Measurements from ENCODE around the gene RASGRF2. TPM values are rescaled to one million over a fixed set of nuclear protein-coding genes. Genes with fewer than 3 reads are reported as not detected.

The RASGRF2 gene
- total and polyA plus RNA-seq, 7 experiments from 2014 or later, result 9.8 to 55.2 (median 30.9) TPM

DNA sequence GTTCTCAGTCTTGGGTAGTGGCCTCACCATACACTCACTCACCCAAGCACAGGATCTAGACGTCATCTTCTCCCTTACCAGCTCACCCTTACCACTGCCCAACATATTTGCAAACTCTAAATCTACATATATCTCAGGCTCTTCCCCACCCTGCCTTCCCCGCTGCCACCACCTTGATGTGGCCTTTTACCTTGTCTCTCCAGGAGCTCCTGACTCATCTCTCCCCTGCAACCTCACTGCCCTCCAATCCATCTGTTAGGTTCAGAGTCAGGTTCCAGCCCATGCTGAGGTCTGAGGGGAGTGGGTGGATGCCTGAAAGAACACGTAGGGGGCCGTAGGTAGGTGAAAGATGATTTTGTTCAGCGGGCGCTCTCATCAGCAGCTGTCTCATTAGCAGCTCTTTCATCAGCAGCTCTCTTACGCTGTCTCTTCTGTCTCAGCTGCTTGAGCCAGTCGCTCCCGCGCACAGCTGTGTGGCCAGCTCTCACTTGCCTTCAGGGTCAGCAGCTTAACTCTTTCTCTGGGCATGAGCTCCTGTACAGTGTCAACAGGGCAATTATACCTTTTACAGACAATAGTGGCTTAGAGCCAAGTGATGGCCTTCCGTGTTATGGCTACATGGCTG lies 249.8 kb downstream of the RASGRF2 start:
- Histone ChIP-seq H3K27me3 (ENCODE audit: control insufficient read depth in 2 of 2, insufficient read depth in 2 of 2, low read length in 2 of 2) (no peaks in the 10 kb centered on the region), H3K9me3 (ENCODE audit: control insufficient read depth in 2 of 3, low read length in 3 of 3) (no peaks in the 10 kb centered on the region), H3K36me3 (ENCODE audit: control insufficient read depth in 2 of 3, insufficient read depth in 3 of 3, low read length in 3 of 3) (peaks cover 0 to 85% (median 0%) of the 10 kb centered on the region in 3 experiments), H3K4me3 (ENCODE audit: low read length) (no peak overlapping the region), H3K27ac (ENCODE audit: low read depth, low read length) (no peak overlapping the region), H3K4me1 (ENCODE audit: control insufficient read depth in 2 of 2, insufficient read depth in 2 of 2, low read length in 2 of 2) (no peaks in the 10 kb centered on the region)
- Mint-ChIP-seq H3K4me1 (peaks cover 0 to 3% (median 0%) of the 10 kb centered on the region in 7 donors), H3K27me3 (no peaks in the 10 kb centered on the region), H3K27ac (no peak overlapping the region), H3K4me3 (no peak overlapping the region), H3K36me3 (peaks cover 0 to 84% (median 29%) of the 10 kb centered on the region in 5 donors), H3K9me3 (no peaks in the 10 kb centered on the region)
- CTCF ChIA-PET, result interaction anchor here (0.6 kb wide), 1 partner anchor 102 kb away, joined by 3 read pairs; no protein-coding TSS in a partner anchor
- ATAC-seq (no peak), DNase-seq (no peak)
- intact Hi-C loops (cut with micrococcal nuclease), result no loop called here
- POLR2A ChIA-PET, result interaction anchor here (0.6 kb wide), 1 partner anchor 397 kb away, joined by 3 read pairs; no protein-coding TSS in a partner anchor

DNA sequence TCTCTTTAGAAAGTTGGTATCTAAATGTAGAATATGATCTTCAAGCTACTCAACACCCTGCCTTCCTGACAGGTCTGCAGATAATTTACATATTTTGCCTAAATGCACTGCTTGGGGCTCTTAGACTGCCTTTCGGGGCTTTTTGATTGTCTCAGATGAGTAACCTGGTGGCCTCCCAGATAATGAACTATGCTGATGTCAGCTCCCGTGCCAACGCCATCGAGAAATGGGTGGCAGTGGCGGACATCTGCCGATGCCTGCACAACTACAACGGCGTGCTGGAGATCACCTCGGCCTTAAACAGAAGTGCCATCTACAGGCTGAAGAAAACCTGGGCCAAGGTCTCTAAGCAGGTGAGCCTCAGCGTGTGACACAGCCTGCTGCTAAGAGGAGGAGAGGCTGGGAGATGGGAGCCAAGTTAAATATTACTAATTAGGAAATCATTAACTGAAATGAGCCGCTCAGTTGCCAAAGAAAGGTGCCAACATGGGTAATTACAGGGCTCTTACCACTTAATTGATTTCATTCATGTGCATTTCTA lies 252.1 kb downstream of the RASGRF2 start:
- intact Hi-C loops (cut with micrococcal nuclease), result no loop called here
- no peak for DNase-seq
- ChIA-PET POLR2A (no interaction called here), CTCF (no interaction called here)
- H3K4me3 Mint-ChIP-seq, result no peak overlapping the region
- Histone ChIP-seq H3K27me3 (ENCODE audit: control insufficient read depth in 2 of 2, insufficient read depth in 2 of 2, low read length in 2 of 2) (no peaks in the 10 kb centered on the region), H3K27ac (ENCODE audit: low read depth, low read length) (no peak overlapping the region), H3K4me3 (ENCODE audit: low read length) (no peak overlapping the region), H3K9me3 (ENCODE audit: control insufficient read depth in 2 of 3, low read length in 3 of 3) (no peaks in the 10 kb centered on the region), H3K4me1 (ENCODE audit: control insufficient read depth in 2 of 2, insufficient read depth in 2 of 2, low read length in 2 of 2) (no peaks in the 10 kb centered on the region), H3K36me3 (ENCODE audit: control insufficient read depth in 2 of 3, insufficient read depth in 3 of 3, low read length in 3 of 3) (peaks cover 0 to 71% (median 0%) of the 10 kb centered on the region in 3 experiments)
- H3K27me3 Mint-ChIP-seq, result no peaks in the 10 kb centered on the region
- H3K4me1 Mint-ChIP-seq, result peaks cover 0 to 3% (median 0%) of the 10 kb centered on the region in 7 donors
- H3K27ac Mint-ChIP-seq, result peak overlapping the region in 1 of 9 donors; percentile 25
- H3K9me3 Mint-ChIP-seq, result no peaks in the 10 kb centered on the region
- ATAC-seq, result no peak
- H3K36me3 Mint-ChIP-seq, result peaks cover 0 to 88% (median 39%) of the 10 kb centered on the region in 5 donors

GRCh38 chr5:81213070-81213469 lies 252.9 kb downstream of the RASGRF2 start:
- no peak overlapping the region for H3K4me3 Mint-ChIP-seq
- Histone ChIP-seq H3K4me3 (ENCODE audit: low read length) (no peak overlapping the region), H3K4me1 (ENCODE audit: control insufficient read depth in 2 of 2, insufficient read depth in 2 of 2, low read length in 2 of 2) (no peaks in the 10 kb centered on the region), H3K27me3 (ENCODE audit: control insufficient read depth in 2 of 2, insufficient read depth in 2 of 2, low read length in 2 of 2) (no peaks in the 10 kb centered on the region), H3K9me3 (ENCODE audit: control insufficient read depth in 2 of 3, low read length in 3 of 3) (no peaks in the 10 kb centered on the region), H3K27ac (ENCODE audit: low read depth, low read length) (no peak overlapping the region), H3K36me3 (ENCODE audit: control insufficient read depth in 2 of 3, insufficient read depth in 3 of 3, low read length in 3 of 3) (peaks cover 0 to 63% (median 0%) of the 10 kb centered on the region in 3 experiments)
- H3K9me3 Mint-ChIP-seq, result no peaks in the 10 kb centered on the region
- ATAC-seq (no peak), DNase-seq (no peak)
- peaks cover 1 to 84% (median 40%) of the 10 kb centered on the region in 5 donors for H3K36me3 Mint-ChIP-seq
- ChIA-PET POLR2A (no interaction called here), CTCF (no interaction called here)
- no peak overlapping the region for H3K27ac Mint-ChIP-seq
- peaks cover 0 to 3% (median 0%) of the 10 kb centered on the region in 7 donors for H3K4me1 Mint-ChIP-seq
- intact Hi-C loops (cut with micrococcal nuclease), result no loop called here
- H3K27me3 Mint-ChIP-seq, result no peaks in the 10 kb centered on the region

GRCh38 chr5:81214848-81215247 lies 254.7 kb downstream of the RASGRF2 start:
- Histone ChIP-seq H3K27ac (ENCODE audit: low read depth, low read length) (no peak overlapping the region), H3K9me3 (ENCODE audit: control insufficient read depth in 2 of 3, low read length in 3 of 3) (no peaks in the 10 kb centered on the region), H3K4me3 (ENCODE audit: low read length) (no peak overlapping the region), H3K4me1 (ENCODE audit: control insufficient read depth in 2 of 2, insufficient read depth in 2 of 2, low read length in 2 of 2) (no peaks in the 10 kb centered on the region), H3K36me3 (ENCODE audit: control insufficient read depth in 2 of 3, insufficient read depth in 3 of 3, low read length in 3 of 3) (peaks cover 0 to 51% (median 0%) of the 10 kb centered on the region in 3 experiments), H3K27me3 (ENCODE audit: control insufficient read depth in 2 of 2, insufficient read depth in 2 of 2, low read length in 2 of 2) (no peaks in the 10 kb centered on the region)
- POLR2A ChIA-PET, result no interaction called here
- intact Hi-C loops (cut with micrococcal nuclease), result no loop called here
- Mint-ChIP-seq H3K27ac (no peak overlapping the region), H3K4me3 (no peak overlapping the region), H3K27me3 (no peaks in the 10 kb centered on the region), H3K36me3 (peaks cover 1 to 82% (median 45%) of the 10 kb centered on the region in 5 donors), H3K9me3 (no peaks in the 10 kb centered on the region), H3K4me1 (peaks cover 0 to under 1% (median 0%) of the 10 kb centered on the region in 7 donors)
- DNase-seq (no peak), ATAC-seq (no peak)
- CTCF ChIA-PET, result no interaction called here

DNA sequence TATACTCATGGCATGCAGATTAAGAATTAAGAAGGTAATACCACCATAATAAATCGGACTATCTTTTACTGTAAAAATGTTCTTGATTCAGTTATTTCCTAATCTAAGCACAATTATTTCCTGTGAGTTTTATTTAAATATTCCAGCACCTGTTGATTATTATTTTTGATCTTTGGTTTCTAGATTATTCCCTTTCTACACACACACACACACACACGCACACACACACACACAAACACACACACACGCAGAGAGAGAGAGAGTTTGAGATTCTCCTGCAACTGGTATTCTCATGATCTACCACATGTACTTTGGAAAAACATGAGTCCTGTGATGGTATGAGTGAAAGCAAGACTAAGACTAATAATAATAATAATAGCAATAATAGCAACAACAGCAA lies 256.0 kb downstream of the RASGRF2 start:
- intact Hi-C loops (cut with micrococcal nuclease), result no loop called here
- Mint-ChIP-seq H3K27me3 (no peaks in the 10 kb centered on the region), H3K36me3 (peaks cover 1 to 84% (median 46%) of the 10 kb centered on the region in 5 donors), H3K27ac (no peak overlapping the region), H3K4me3 (no peak overlapping the region), H3K4me1 (no peaks in the 10 kb centered on the region), H3K9me3 (no peaks in the 10 kb centered on the region)
- no peak overlapping the region for H3K4me3 ChIP-seq (ENCODE audit: low read length)
- H3K27ac ChIP-seq (ENCODE audit: low read depth, low read length), result no peak overlapping the region
- POLR2A ChIA-PET, result no interaction called here
- H3K9me3 ChIP-seq (ENCODE audit: control insufficient read depth in 2 of 3, low read length in 3 of 3), result no peaks in the 10 kb centered on the region
- CTCF ChIA-PET, result no interaction called here
- no peaks in the 10 kb centered on the region for H3K4me1 ChIP-seq (ENCODE audit: control insufficient read depth in 2 of 2, insufficient read depth in 2 of 2, low read length in 2 of 2)
- H3K36me3 ChIP-seq (ENCODE audit: control insufficient read depth in 2 of 3, insufficient read depth in 3 of 3, low read length in 3 of 3), result peaks cover 0 to 40% (median 0%) of the 10 kb centered on the region in 3 experiments
- H3K27me3 ChIP-seq (ENCODE audit: control insufficient read depth in 2 of 2, insufficient read depth in 2 of 2, low read length in 2 of 2), result no peaks in the 10 kb centered on the region
- no peak for ATAC-seq
- DNase-seq, result no peak

- Mint-ChIP-seq H3K4me3 (no peak overlapping the region), H3K27me3 (no peaks in the 10 kb centered on the region), H3K27ac (no peak overlapping the region), H3K36me3 (peaks cover 1 to 63% (median 44%) of the 10 kb centered on the region in 5 donors), H3K9me3 (no peaks in the 10 kb centered on the region), H3K4me1 (peaks cover 0 to 2% (median 0%) of the 10 kb centered on the region in 7 donors)
- Histone ChIP-seq H3K36me3 (ENCODE audit: control insufficient read depth in 2 of 3, insufficient read depth in 3 of 3, low read length in 3 of 3) (peaks cover 0 to 11% (median 0%) of the 10 kb centered on the region in 3 experiments), H3K27me3 (ENCODE audit: control insufficient read depth in 2 of 2, insufficient read depth in 2 of 2, low read length in 2 of 2) (no peaks in the 10 kb centered on the region), H3K4me3 (ENCODE audit: low read length) (no peak overlapping the region), H3K4me1 (ENCODE audit: control insufficient read depth in 2 of 2, insufficient read depth in 2 of 2, low read length in 2 of 2) (no peaks in the 10 kb centered on the region), H3K9me3 (ENCODE audit: control insufficient read depth in 2 of 3, low read length in 3 of 3) (no peaks in the 10 kb centered on the region), H3K27ac (ENCODE audit: low read depth, low read length) (no peak overlapping the region)
- intact Hi-C loops (cut with micrococcal nuclease), result no loop called here
- ChIA-PET POLR2A (no interaction called here), CTCF (no interaction called here)
- ATAC-seq (no peak), DNase-seq (no peak)
These were observed 259.2 kb downstream of the RASGRF2 start for GRCh38 chr5:81219389-81219788.

DNA sequence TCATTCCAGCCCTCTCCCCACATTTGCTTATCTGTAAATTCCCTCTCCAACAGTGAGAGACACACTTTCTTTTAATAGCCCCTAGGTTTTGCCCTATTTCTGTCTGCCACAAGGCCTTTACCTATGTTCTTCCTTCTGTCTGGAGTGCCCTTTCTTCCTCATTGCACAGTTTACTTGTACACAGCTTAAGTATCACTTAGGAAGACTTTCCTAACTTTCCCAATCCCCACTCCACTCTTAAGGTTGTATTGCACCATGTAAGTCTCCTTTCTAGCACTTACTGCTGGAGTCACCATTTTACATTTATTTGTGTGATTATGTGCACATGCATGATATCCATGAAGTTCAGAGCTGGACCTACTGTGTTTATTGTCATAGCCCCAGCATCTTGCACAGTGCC lies 262.1 kb downstream of the RASGRF2 start:
- H3K36me3 Mint-ChIP-seq, result peaks cover 3 to 52% (median 27%) of the 10 kb centered on the region in 5 donors
- no peak for DNase-seq
- no peak overlapping the region for H3K4me3 Mint-ChIP-seq
- ChIA-PET POLR2A (no interaction called here), CTCF (no interaction called here)
- no peaks in the 10 kb centered on the region for H3K4me1 ChIP-seq (ENCODE audit: control insufficient read depth in 2 of 2, insufficient read depth in 2 of 2, low read length in 2 of 2)
- intact Hi-C loops (cut with micrococcal nuclease), result no loop called here
- no peaks in the 10 kb centered on the region for H3K27me3 ChIP-seq (ENCODE audit: control insufficient read depth in 2 of 2, insufficient read depth in 2 of 2, low read length in 2 of 2)
- H3K27me3 Mint-ChIP-seq, result no peaks in the 10 kb centered on the region
- H3K9me3 ChIP-seq (ENCODE audit: control insufficient read depth in 2 of 3, low read length in 3 of 3), result no peaks in the 10 kb centered on the region
- no peaks in the 10 kb centered on the region for H3K9me3 Mint-ChIP-seq
- peaks cover 0 to 26% (median 0%) of the 10 kb centered on the region in 3 experiments for H3K36me3 ChIP-seq (ENCODE audit: control insufficient read depth in 2 of 3, insufficient read depth in 3 of 3, low read length in 3 of 3)
- no peak overlapping the region for H3K27ac Mint-ChIP-seq
- no peak for ATAC-seq
- no peak overlapping the region for H3K27ac ChIP-seq (ENCODE audit: low read depth, low read length)
- H3K4me1 Mint-ChIP-seq, result peaks cover 0 to 2% (median 0%) of the 10 kb centered on the region in 7 donors
- H3K4me3 ChIP-seq (ENCODE audit: low read length), result no peak overlapping the region

All from naive thymus-derived CD4-positive, alpha-beta T cell (primary cell).